Spleen (tissue), 11 donors: ENCODE measurements around the gene PLA2G4D. TPM values are rescaled to one million over a fixed set of nuclear protein-coding genes. Genes with fewer than 3 reads are reported as not detected.

Source experiments
- DNase-seq: peaks from one replicate; pipeline ENCODE4 v3.0.0-alpha.2; 2020
- H3K27ac ChIP-seq, 8 donors: fragments of 200-600 bp; sonication (generic) in 7 of 8; 1 replicate in 4 of 8; 2 replicates in 4 of 8; pipeline versions ENCODE4 v1.5.0 to v1.8.0; 2016 to 2021; ENCODE audit warnings: inconsistent platforms in 4 of 8, mild to moderate bottlenecking in 4 of 8, moderate library complexity in 1 of 8
- H3K27me3 ChIP-seq, 7 donors: fragments of 200-600 bp; sonication (generic) in 6 of 7; replicated peaks in 1 of 7; 1 replicate in 4 of 7; 2 replicates in 3 of 7; pipeline versions ENCODE4 v1.5.0 to v1.8.0; 2016 to 2021; ENCODE audit warnings: inconsistent platforms in 3 of 7, mild to moderate bottlenecking in 1 of 7
- H3K36me3 ChIP-seq, 6 donors: fragments of 200-600 bp; sonication (generic) in 5 of 6; 1 replicate in 4 of 6; 2 replicates in 2 of 6; pipeline versions ENCODE4 v1.5.0 to v1.8.0; 2016 to 2021; ENCODE audit warnings: inconsistent platforms in 2 of 6
- H3K4me1 ChIP-seq, 6 donors: fragments of 200-600 bp; sonication (generic) in 5 of 6; 1 replicate in 3 of 6; 2 replicates in 3 of 6; pipeline versions ENCODE4 v1.5.0 to v1.8.0; 2016 to 2021; ENCODE audit warnings: inconsistent platforms in 3 of 6
- H3K4me3 ChIP-seq, 8 donors: fragments of 200-600 bp; sonication (generic) in 7 of 8; 1 replicate in 4 of 8; 2 replicates in 4 of 8; pipeline versions ENCODE4 v1.5.0 to v1.8.0; 2016 to 2021; ENCODE audit warnings: inconsistent platforms in 4 of 8, mild to moderate bottlenecking in 4 of 8, moderate library complexity in 2 of 8
- H3K9me3 ChIP-seq, 8 donors: fragments of 200-600 bp; sonication (generic) in 7 of 8; 1 replicate in 4 of 8; 2 replicates in 4 of 8; pipeline versions ENCODE4 v1.5.0 to v1.8.0; 2016 to 2021; ENCODE audit warnings: inconsistent platforms in 4 of 8
- CTCF ChIP-seq, 11 experiments: fragments of 200-600 bp in 7 of 11; fragments of 450-650 bp in 4 of 11; sonication (generic) in 4 of 11; IDR thresholded peaks in 8 of 11; conservative IDR thresholded peaks in 3 of 11; 1 replicate in 7 of 11; 2 replicates in 4 of 11; pipeline versions ENCODE4 v1.4.0 to v1.8.0; 2016 to 2021; ENCODE audit warnings: antibody characterized with exemption in 11 of 11, inconsistent platforms in 4 of 11, mild to moderate bottlenecking in 1 of 11
- POLR2A ChIP-seq, 3 donors: fragments of 450-650 bp; IDR thresholded peaks; one replicate each; pipeline ENCODE4 v1.5.1; 2017; ENCODE audit warnings: antibody characterized with exemption in 3 of 3, mild to moderate bottlenecking in 1 of 3
- POLR2AphosphoS5 ChIP-seq, 3 donors: sonication (generic); formaldehyde crosslinking; IDR thresholded peaks; one replicate each; pipeline ENCODE4 v1.5.1; 2017; ENCODE audit warnings: antibody characterized with exemption in 3 of 3
- WGBS, 5 donors: extraction: QIAGEN DNeasy Blood & Tissue Kit in 3 of 5; methylation state at CpG; one replicate each; pipeline versions ENCODE4 v1.1.5 to v1.1.7; 2013 to 2018; 5-methylcytosine and 5-hydroxymethylcytosine counted together
- intact Hi-C: fragments of 100-400 bp; cut with DNase I; formaldehyde crosslinking; loops from one replicate; pipeline ENCODE4 v1.15.0; 2023; ENCODE audit warnings: low total_unique reads
- polyA plus RNA-seq, 3 donors: library from polyadenylated mRNA; stranded (reverse); fragments of 200-250 nt; gene quantifications; one replicate each; pipeline ENCODE4 v1.2.1, GENCODE V29; 2013
- total RNA-seq, 7 donors: library from RNA; depleted of rRNA in 3 of 7; stranded (reverse); fragments of >200 nt in 3 of 7; fragmentation: NEBNext Ultra II Directional in 4 of 7; extraction: Animal tissue kit (Norgen Biotek cat#: 25700) in 4 of 7; gene quantifications; one replicate each; pipeline versions ENCODE4 v1.1.0 to v1.2.1, GENCODE V29; 2016 to 2021
- donor health status: healthy with polysubstance abuse.
- donor health status: DM: no; HTN: no; CAD: no; lungs with moderate emphysema.
- donor health status: DM: no; HTN: no; CAD: no.
- donor health status: Bipolar disorder and iron deficiency.
- donor health status: healthy.
- donor health status: DM: no; HTN: no; CAD: no.
- donor health status: DM: yes; HTN: yes; CAD: no.

Gene PLA2G4D
- total and polyA plus RNA-seq, 10 donors, result not detected

- intact Hi-C loops, result no loop called here
- Histone ChIP-seq H3K4me1 (no peaks in the 10 kb centered on the region), H3K27ac (no peak overlapping the region), H3K4me3 (no peak overlapping the region), H3K27me3 (peaks cover 0 to 31% (median 0%) of the 10 kb centered on the region in 7 donors), H3K36me3 (no peaks in the 10 kb centered on the region), H3K9me3 (no peaks in the 10 kb centered on the region)
- TF ChIP-seq CTCF (IDR thresholded peaks at IDR 0.05 in 8 of 11, conservative IDR thresholded peaks at IDR 0.05 in 3 of 11) (no peak), POLR2A (IDR thresholded peaks at IDR 0.05) (no peak), POLR2AphosphoS5 (IDR thresholded peaks at IDR 0.05) (no peak)
- DNase-seq, result no peak
- 82 to 94% (median 86%) methylated on average over 9 of the region's 9 CpGs for WGBS, 5 donors
These were observed 3.6 kb downstream of the PLA2G4D start for GRCh38 chr15:42090781-42091180.

- no peak for DNase-seq
- Histone ChIP-seq H3K36me3 (no peaks in the 10 kb centered on the region), H3K27ac (no peak overlapping the region), H3K27me3 (peaks cover 0 to 31% (median 0%) of the 10 kb centered on the region in 7 donors), H3K4me3 (no peak overlapping the region), H3K9me3 (no peaks in the 10 kb centered on the region), H3K4me1 (no peaks in the 10 kb centered on the region)
- no peak for TF ChIP-seq POLR2A (IDR thresholded peaks at IDR 0.05)
- intact Hi-C loops, result no loop called here
- WGBS, 5 donors, result 55 to 61% (median 58%) methylated on average over 7 of the region's 7 CpGs
These were observed 4.0 kb downstream of the PLA2G4D start for GRCh38 chr15:42090370-42090769.

DNA sequence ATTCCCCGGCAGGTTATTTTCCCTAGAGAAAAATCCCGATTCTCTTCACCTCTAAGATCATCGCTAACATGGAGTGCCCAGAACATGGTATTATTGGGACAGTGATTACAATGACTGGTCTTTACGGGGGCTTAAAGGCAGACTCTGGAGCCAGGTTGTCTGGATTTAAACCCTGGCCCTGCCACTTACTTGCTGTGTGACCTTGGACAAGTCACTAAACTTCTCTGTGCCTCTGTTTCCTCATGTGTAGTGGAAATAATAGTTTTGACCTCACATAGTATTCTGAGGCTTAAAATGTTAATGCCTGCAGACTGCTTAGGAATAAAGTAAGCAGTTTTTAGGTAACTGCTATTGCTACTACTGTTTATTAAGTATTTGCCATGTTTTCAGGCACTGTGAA is 4.4 kb downstream of the PLA2G4D start:
- Histone ChIP-seq H3K36me3 (no peaks in the 10 kb centered on the region), H3K4me1 (peaks cover 0 to under 1% (median 0%) of the 10 kb centered on the region in 6 donors), H3K27ac (no peak overlapping the region), H3K4me3 (no peak overlapping the region), H3K9me3 (no peaks in the 10 kb centered on the region), H3K27me3 (peaks cover 0 to 35% (median under 1%) of the 10 kb centered on the region in 7 donors)
- intact Hi-C loops, result no loop called here
- DNase-seq, result no peak
- TF ChIP-seq POLR2AphosphoS5 (IDR thresholded peaks at IDR 0.05), result no peak
- no peak for TF ChIP-seq POLR2A (IDR thresholded peaks at IDR 0.05)
- TF ChIP-seq CTCF (IDR thresholded peaks at IDR 0.05 in 8 of 11, conservative IDR thresholded peaks at IDR 0.05 in 3 of 11), result no peak
- 91 to 97% (median 94%) methylated on average over 4 of the region's 4 CpGs for WGBS, 5 donors

- WGBS, 5 donors, result 39 to 70% (median 50%) methylated on average over 12 to 16 of the region's 16 CpGs
- no peak for DNase-seq
- intact Hi-C loops, result no loop called here
- no peaks in the 10 kb centered on the region for H3K9me3 ChIP-seq
- H3K27ac ChIP-seq, result no peak overlapping the region
- no peaks in the 10 kb centered on the region for H3K36me3 ChIP-seq
- peaks cover 0 to 44% (median 9%) of the 10 kb centered on the region in 7 donors for H3K27me3 ChIP-seq
- H3K4me3 ChIP-seq, result no peak overlapping the region
- H3K4me1 ChIP-seq, result peaks cover 0 to 10% (median 6%) of the 10 kb centered on the region in 6 donors
- TF ChIP-seq POLR2AphosphoS5 (IDR thresholded peaks at IDR 0.05), result no peak
- no peak for TF ChIP-seq POLR2A (IDR thresholded peaks at IDR 0.05)
- TF ChIP-seq CTCF (IDR thresholded peaks at IDR 0.05 in 8 of 11, conservative IDR thresholded peaks at IDR 0.05 in 3 of 11), result no peak
These were observed 5.3 kb downstream of the PLA2G4D start for GRCh38 chr15:42088801-42089640.
